Activated CD4-positive, alpha-beta T cell treated with anti-CD3 and anti-CD28 coated beads, Interleukin-2, amount 50 U/mL, for 24 hours (primary cell): ENCODE measurements around the gene ENPP1.

ENCODE experiments used
- DNase-seq, 2 donors: peaks; one replicate each; pipeline ENCODE4 v3.0.0-alpha.2; 2020; ENCODE audit warnings: low read depth in 1 of 2, low spot score in 1 of 2

The ENPP1 gene

GRCh38 chr6:131807644-131808459 lies at the start of gene ENPP1:
Gene ENPP1 (plus strand): TSS chr6:131808020. CDS start chr6:131808036, 16 bp downstream.
- peak; percentile 4 to 5 for DNase-seq

- DNase-seq, result no peak
Measured at GRCh38 chr6:131758920-131759319, 48.9 kb upstream of the ENPP1 start.

GRCh38 chr6:131761060-131761761 lies 46.6 kb upstream of the ENPP1 start:
- DNase-seq, result no peak

- DNase-seq, result no peak
Measured at GRCh38 chr6:131761762-131762067, 46.1 kb upstream of the ENPP1 start.

- DNase-seq, result no peak
Measured at GRCh38 chr6:131762984-131763383, 44.8 kb upstream of the ENPP1 start.

- no peak for DNase-seq
Measured at GRCh38 chr6:131763749-131764148, 44.1 kb upstream of the ENPP1 start.

- DNase-seq, result no peak
Measured at GRCh38 chr6:131764350-131764749, 43.5 kb upstream of the ENPP1 start.

- DNase-seq, result no peak
Measured at GRCh38 chr6:131765081-131765803, 42.6 kb upstream of the ENPP1 start.

GRCh38 chr6:131765804-131766135 lies 42.0 kb upstream of the ENPP1 start:
- no peak for DNase-seq

GRCh38 chr6:131766631-131767030 lies 41.2 kb upstream of the ENPP1 start:
- no peak for DNase-seq

- no peak for DNase-seq
Measured at GRCh38 chr6:131768964-131769363, 38.9 kb upstream of the ENPP1 start.

GRCh38 chr6:131769385-131770141 lies 38.3 kb upstream of the ENPP1 start:
- no peak for DNase-seq

GRCh38 chr6:131770776-131771175 lies 37.0 kb upstream of the ENPP1 start:
- no peak for DNase-seq

- no peak for DNase-seq
Measured at GRCh38 chr6:131773284-131773950, 34.4 kb upstream of the ENPP1 start.

- DNase-seq, result no peak
Measured at GRCh38 chr6:131775886-131776285, 31.9 kb upstream of the ENPP1 start.

GRCh38 chr6:131776985-131777384 lies 30.8 kb upstream of the ENPP1 start:
- DNase-seq, result no peak

- no peak for DNase-seq
Measured at GRCh38 chr6:131778169-131778568, 29.7 kb upstream of the ENPP1 start.

GRCh38 chr6:131779304-131779703 lies 28.5 kb upstream of the ENPP1 start:
- DNase-seq, result no peak

- DNase-seq, result no peak
Measured at GRCh38 chr6:131780600-131780999, 27.2 kb upstream of the ENPP1 start.

GRCh38 chr6:131781687-131782086 lies 26.1 kb upstream of the ENPP1 start:
- no peak for DNase-seq

- no peak for DNase-seq
Measured at GRCh38 chr6:131782764-131783163, 25.1 kb upstream of the ENPP1 start.
